Activated naive CD4-positive, alpha-beta T cell treated with anti-CD3 and anti-CD28 coated beads, Interleukin-2, amount 50 U/mL, for 24 hours (primary cell): ENCODE data around the gene FGFR2.

ENCODE experiments used
- H3K27ac Mint-ChIP-seq: one replicate; pipeline ENCODE4 v1.8.0; 2021; ENCODE audit warnings: mild to moderate bottlenecking, mixed read lengths
- H3K27me3 Mint-ChIP-seq: one replicate; pipeline ENCODE4 v1.8.0; 2021; ENCODE audit warnings: mixed read lengths
- H3K36me3 Mint-ChIP-seq: one replicate; pipeline ENCODE4 v1.8.0; 2021; ENCODE audit warnings: mixed read lengths
- H3K4me1 Mint-ChIP-seq: one replicate; pipeline ENCODE4 v1.8.0; 2021; ENCODE audit warnings: mixed read lengths
- H3K4me3 Mint-ChIP-seq: one replicate; pipeline ENCODE4 v1.8.0; 2021; ENCODE audit warnings: mild to moderate bottlenecking, mixed read lengths
- H3K9me3 Mint-ChIP-seq: one replicate; pipeline ENCODE4 v1.8.0; 2021; ENCODE audit warnings: mixed read lengths

The FGFR2 gene

DNA sequence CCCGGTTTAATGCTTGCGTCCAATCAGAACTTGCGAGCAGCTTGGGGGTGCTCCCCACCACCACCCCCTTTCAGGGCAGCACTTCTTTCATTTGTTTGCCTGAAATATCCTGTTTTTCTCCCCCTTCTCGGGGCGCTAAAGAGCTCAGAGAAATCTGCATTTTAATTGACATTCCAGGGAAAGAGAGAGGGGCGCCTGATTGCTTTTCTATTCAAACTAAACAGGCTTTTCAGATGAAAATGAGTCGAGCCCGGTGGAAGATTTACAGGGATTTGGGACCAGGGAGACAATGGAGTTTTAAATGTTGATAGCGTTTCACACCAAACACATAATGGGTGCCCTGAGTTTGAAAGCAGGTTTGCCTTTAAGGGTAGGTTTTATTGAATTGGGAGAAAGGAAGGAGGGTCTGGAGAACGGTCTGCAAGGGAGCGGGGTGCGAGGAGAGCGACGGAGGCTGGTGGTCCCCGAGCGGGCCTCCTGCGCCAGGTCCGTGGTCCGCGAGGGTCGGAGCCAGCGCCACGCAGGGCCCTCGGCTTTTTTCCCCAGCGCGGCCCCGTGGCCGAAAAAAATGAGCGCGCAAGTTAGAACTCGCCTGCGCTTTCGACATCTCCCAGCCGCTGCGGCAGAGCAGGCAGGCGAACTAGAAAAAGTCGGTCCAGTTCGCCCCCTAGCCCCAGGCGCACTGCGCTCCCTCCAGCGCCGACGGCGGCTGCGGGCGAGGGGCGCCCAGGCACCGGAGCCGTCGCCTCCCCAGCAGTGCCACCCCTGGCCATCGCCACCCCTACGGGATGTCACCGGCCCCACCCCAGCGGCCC, 1.3 kb downstream of the FGFR2 start:
- no peaks in the 10 kb centered on the region for H3K9me3 Mint-ChIP-seq
- H3K4me1 Mint-ChIP-seq: peaks cover 7% of the 10 kb centered on the region
- H3K27ac Mint-ChIP-seq: no peak overlapping the region
- H3K27me3 Mint-ChIP-seq: peaks cover 38% of the 10 kb centered on the region
- H3K4me3 Mint-ChIP-seq: peak overlapping the region; percentile 58
- H3K36me3 Mint-ChIP-seq: no peaks in the 10 kb centered on the region

DNA sequence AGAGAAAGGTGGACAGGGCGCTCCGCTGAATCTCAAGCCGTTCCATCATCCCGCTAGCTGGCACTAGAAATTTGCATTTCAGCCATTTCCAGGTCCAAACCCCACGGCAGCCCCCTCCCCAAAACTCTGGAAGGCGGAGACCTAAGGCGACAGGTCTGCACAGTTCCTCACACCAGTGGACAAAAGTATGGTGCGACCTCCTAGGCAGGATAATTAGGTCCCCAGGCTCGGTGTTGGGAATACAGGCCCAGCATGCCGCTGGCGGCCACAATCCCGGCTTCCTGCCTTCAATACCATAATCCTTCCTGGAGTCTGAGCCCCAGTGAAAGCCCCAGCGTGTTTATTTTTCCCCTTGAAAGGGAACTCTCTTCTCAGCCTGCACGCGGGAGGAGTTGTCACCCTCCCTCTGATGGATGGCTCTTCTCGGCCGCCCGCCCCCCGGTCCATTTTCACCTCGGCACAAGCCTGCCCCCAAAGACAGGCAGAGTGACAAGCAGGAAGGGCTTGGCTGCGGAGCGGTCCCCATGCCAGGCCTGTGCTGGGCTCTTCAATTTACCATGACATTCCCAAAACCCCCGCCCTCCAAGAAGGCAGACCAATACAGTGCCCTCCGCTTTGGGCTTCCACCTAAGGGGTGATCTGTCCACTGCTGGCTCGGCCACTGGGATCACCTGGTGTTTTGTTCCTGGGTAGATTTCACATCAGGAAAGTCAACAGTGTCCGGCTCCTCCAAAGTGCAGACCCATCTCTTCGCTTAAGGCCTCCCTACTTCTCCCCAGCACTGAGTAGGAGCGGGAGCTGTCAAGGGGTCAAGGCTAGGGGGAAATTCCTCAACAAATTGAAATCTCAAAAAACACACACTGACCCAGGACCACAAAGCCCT, 2.2 kb downstream of the FGFR2 start:
- peaks cover 34% of the 10 kb centered on the region for H3K27me3 Mint-ChIP-seq
- peaks cover 7% of the 10 kb centered on the region for H3K4me1 Mint-ChIP-seq
- no peaks in the 10 kb centered on the region for H3K36me3 Mint-ChIP-seq
- no peaks in the 10 kb centered on the region for H3K9me3 Mint-ChIP-seq
- H3K27ac Mint-ChIP-seq: no peak overlapping the region
- H3K4me3 Mint-ChIP-seq: no peak overlapping the region

DNA sequence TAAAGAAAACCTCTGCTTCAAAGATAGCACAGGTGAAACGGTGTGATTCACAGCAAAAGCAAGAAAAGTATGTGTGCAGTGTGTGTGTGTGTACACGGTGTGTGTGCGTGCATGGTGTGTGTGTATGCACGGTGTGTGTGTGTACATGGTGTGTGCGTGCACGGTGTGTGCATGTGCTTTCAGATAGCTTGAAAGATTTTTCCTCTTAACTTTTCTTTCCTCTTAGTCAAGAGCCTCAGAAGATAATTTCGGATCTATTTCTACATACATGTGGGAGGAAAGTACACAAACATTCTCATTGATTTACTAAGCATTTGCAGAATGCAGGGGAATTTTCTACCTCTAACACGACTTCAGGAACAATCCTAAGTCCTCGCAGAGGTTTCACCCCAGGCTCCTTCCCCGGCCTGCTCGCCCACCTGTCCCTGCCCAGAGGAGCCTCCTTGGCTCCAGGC, 2.9 kb downstream of the FGFR2 start:
- H3K27me3 Mint-ChIP-seq: peaks cover 29% of the 10 kb centered on the region
- peaks cover 7% of the 10 kb centered on the region for H3K4me1 Mint-ChIP-seq
- no peaks in the 10 kb centered on the region for H3K36me3 Mint-ChIP-seq
- H3K4me3 Mint-ChIP-seq: no peak overlapping the region
- H3K9me3 Mint-ChIP-seq: no peaks in the 10 kb centered on the region
- no peak overlapping the region for H3K27ac Mint-ChIP-seq

DNA sequence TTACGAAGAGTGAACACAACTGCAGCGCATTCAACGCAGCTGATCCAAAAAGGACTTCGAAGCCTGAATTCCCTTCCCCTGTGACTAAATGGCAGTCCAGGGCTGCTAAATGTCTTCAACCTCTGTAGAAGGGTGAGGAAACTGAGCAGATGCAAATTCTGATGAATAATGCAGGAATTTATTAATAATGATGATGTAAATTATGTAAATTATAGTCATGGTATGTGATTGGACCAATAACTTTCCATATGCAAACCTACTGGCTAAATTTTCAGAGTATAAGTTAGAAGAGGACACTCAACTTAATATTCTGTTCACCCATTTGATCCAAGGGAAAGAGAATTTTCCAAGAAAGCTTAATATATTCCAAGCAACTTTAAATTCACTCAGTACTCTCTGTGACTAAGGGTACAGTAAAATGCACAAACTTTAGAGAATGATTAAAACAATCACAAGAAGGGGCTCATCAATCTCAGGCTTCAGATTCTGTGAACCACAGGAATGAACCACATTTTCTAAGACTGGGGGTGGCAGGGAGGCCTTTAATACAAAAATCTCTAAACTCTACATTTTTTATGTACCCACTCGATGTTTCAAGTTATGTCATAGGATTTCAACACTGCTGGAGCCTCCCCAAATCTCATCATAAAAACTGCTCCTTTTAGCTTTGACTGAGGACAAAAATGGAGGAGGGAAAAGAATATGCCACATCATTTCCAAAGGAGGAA, 3.5 kb downstream of the FGFR2 start:
- Mint-ChIP-seq H3K27me3 (peaks cover 24% of the 10 kb centered on the region), H3K36me3 (no peaks in the 10 kb centered on the region), H3K27ac (no peak overlapping the region), H3K9me3 (no peaks in the 10 kb centered on the region), H3K4me1 (peaks cover 7% of the 10 kb centered on the region), H3K4me3 (no peak overlapping the region)

DNA sequence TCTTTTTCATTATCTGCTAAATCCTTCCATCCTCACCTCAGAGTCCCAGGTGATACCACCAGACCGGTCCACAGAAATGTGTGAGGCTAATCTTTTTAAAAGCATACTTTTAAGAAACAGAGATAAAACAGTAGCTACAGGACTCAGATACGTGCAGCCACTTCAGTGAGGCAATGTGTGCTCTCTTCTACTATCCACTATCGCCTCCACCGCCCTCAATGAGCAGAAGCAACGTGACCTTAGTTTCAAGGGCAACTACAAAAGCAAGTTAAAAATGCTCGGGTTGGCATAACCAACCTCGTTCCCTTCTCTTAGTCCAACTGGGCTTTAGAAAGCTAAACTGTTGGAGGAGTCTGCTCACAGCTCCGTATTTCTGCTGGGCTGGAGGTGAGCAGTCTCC, 4.2 kb downstream of the FGFR2 start:
- no peak overlapping the region for H3K4me3 Mint-ChIP-seq
- H3K36me3 Mint-ChIP-seq: no peaks in the 10 kb centered on the region
- peaks cover 17% of the 10 kb centered on the region for H3K27me3 Mint-ChIP-seq
- no peaks in the 10 kb centered on the region for H3K9me3 Mint-ChIP-seq
- no peak overlapping the region for H3K27ac Mint-ChIP-seq
- peaks cover 7% of the 10 kb centered on the region for H3K4me1 Mint-ChIP-seq

DNA sequence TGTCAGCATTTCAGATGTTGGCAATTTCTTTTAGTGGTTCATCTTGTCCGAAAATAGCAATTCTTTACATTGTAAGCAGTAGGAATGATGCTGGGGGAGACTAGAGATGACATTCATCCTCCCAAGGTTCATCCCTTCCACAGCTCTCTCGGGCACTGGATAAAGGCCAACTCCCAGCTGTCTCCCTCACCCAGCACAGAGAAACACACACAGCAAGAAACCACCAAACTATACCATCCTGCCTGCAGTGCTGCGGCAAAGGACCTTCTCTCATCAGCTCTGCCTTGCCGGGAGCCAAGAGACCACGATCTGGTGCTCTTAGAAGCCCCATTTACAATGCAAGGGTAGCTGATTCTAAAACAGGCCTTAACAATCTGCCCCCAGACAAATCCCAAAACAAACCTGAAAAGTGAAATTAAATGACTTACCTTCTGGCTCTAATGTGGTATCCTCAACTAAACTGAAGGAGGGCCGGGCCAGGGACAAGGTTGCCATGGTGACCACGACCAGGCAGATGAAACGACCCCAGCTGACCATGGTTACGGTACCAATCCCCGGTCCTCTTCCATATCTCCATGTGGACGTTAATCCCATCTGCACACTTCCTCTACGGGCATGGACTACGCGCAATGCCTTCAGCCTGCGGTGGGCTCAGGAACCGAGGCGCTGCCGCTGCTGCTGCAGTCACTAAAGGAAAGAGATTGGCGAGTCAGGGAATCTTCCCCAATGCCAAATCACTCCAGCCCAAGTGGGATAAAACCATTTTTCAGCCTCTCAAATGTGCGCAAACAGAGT, 4.8 kb downstream of the FGFR2 start:
- Mint-ChIP-seq H3K36me3 (no peaks in the 10 kb centered on the region), H3K9me3 (no peaks in the 10 kb centered on the region), H3K4me3 (no peak overlapping the region), H3K27me3 (peaks cover 14% of the 10 kb centered on the region), H3K4me1 (peaks cover 4% of the 10 kb centered on the region), H3K27ac (no peak overlapping the region)

DNA sequence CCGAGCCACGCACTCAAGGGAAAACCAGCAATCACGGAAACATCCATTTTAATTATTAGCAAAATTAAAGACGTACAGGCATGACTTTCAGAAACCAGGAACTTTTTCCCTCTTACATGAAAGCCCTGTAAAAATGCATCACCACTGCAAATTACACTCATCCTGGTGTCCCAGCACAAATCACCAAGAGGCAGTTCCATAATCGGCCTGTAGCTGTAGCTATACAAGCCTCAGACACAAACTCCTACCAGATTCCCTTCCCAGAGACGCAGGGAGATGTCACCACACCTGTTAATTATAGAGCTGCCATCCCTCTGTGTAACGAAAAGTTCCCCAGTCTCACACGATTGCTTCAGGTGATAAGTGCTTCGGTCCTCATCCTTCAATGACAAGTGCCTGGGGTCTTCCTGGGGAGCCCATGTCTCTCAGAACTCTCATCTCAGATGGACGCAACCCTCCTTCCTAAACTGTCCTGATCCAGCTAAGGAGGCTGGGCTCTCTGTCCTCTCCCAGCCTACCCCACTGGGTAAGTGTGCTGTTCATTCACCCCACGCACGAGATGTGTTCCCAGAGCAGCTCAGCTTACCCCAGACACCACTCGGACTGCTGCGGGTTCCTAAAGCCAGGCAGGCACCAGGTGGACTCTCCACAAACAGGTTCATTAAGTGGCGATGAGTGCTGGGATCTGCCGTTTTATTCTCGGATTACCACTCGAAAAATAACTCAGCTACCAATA, 5.9 kb downstream of the FGFR2 start:
- Mint-ChIP-seq H3K27me3 (peaks cover 14% of the 10 kb centered on the region), H3K27ac (no peak overlapping the region), H3K36me3 (no peaks in the 10 kb centered on the region), H3K4me1 (peaks cover 4% of the 10 kb centered on the region), H3K4me3 (no peak overlapping the region), H3K9me3 (no peaks in the 10 kb centered on the region)

DNA sequence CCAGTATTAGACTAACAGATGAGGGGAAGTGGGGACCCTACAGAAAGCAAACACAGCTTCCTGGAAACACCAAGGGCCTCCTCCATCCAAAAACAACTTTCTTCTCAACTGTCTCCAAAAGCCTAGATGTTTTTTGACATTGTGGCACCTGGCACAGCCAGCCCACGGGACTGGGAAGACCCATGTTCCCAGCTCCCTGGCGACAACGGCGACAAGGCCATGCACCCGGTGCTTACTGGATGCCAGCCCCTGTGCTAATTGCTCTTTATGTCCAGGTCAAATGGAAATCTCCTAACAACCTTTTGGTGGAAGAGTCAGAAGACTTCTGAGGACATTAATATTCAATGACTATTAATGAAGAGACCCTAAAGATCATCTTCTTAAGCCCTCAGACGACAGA, 7.1 kb downstream of the FGFR2 start:
- H3K36me3 Mint-ChIP-seq: no peaks in the 10 kb centered on the region
- H3K4me3 Mint-ChIP-seq: no peak overlapping the region
- H3K27me3 Mint-ChIP-seq: peaks cover 7% of the 10 kb centered on the region
- H3K9me3 Mint-ChIP-seq: no peaks in the 10 kb centered on the region
- no peaks in the 10 kb centered on the region for H3K4me1 Mint-ChIP-seq
- no peak overlapping the region for H3K27ac Mint-ChIP-seq

DNA sequence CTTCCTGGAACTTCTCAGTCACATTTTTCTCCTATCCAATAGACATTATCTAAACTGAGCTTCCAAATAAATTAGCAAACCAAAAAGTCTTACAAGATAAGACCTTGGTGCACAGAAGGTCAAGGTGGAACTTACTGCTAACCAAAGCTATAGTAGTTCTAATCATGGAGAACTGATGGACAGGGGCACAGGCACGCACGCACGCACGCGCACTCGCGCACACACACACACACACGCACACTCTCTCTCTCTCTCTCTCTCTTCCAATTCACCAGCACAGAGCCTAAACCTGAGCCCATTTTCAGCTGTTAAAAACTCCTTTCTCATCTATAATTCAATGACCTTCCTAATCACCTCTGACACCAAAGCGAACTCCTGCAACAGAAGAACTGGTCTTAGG, 7.5 kb downstream of the FGFR2 start:
- Mint-ChIP-seq H3K9me3 (no peaks in the 10 kb centered on the region), H3K36me3 (no peaks in the 10 kb centered on the region), H3K4me1 (no peaks in the 10 kb centered on the region), H3K4me3 (no peak overlapping the region), H3K27me3 (peaks cover 7% of the 10 kb centered on the region), H3K27ac (no peak overlapping the region)

DNA sequence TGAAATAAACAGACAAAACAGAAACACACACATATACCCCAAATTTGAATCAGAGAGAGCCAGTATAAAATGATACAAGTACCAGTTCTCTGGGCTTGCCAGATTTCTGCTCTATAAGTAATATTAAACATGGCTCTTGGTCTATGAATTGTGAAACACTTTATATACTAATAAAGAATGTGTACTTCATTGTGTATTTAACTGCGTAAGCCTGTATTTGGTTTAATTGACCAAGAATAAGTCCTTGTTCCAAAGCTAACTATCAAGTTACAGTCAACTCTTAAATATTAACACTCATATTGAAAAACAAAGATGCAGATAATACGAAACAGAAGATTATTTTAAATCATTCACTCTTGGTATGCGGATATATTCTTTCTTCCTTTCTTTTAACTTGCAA, 8.7 kb downstream of the FGFR2 start:
- no peaks in the 10 kb centered on the region for H3K4me1 Mint-ChIP-seq
- no peaks in the 10 kb centered on the region for H3K36me3 Mint-ChIP-seq
- H3K27ac Mint-ChIP-seq: no peak overlapping the region
- H3K9me3 Mint-ChIP-seq: no peaks in the 10 kb centered on the region
- no peak overlapping the region for H3K4me3 Mint-ChIP-seq
- peaks cover 2% of the 10 kb centered on the region for H3K27me3 Mint-ChIP-seq

DNA sequence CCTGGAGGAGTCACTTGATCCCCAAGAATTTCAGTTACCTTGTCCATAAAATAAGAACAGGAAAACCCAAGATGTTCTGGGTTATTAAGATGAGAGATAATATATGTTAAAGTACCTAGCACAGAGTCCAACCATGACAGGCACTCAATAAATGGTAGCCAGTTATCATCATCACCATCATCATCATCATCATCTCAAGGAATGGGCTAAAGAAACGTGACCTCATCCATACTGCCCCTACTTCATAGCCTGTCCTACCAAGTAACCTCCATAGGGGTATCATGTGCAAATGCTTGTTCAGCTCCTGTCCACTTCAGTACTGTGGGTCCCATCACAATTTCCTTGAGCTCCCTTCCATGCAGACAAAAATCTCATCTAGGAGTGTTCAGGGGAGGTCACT, 14.4 kb downstream of the FGFR2 start:
- no peak overlapping the region for H3K4me3 Mint-ChIP-seq
- H3K9me3 Mint-ChIP-seq: no peaks in the 10 kb centered on the region
- H3K27ac Mint-ChIP-seq: no peak overlapping the region
- H3K27me3 Mint-ChIP-seq: no peaks in the 10 kb centered on the region
- no peaks in the 10 kb centered on the region for H3K36me3 Mint-ChIP-seq
- H3K4me1 Mint-ChIP-seq: no peaks in the 10 kb centered on the region

DNA sequence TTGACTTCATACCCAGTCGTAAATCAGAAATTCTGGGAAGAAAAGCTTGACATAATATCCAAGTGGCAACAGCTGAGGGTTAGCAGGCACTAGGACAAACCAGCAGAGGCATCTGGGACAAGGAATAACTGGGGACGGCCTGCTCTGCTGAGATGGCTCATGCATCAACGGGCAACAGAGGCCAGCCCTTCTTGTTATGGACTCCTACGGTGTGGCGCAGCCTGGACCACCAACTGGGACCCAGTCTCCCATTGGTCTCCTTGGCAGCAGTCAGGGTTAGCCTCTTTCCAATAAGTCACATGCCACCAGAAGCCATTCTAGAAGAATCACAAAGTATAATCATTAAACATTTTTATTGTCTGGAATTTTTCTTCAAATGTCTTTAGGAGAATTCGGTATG, 15.0 kb downstream of the FGFR2 start:
- Mint-ChIP-seq H3K27me3 (no peaks in the 10 kb centered on the region), H3K36me3 (no peaks in the 10 kb centered on the region), H3K27ac (no peak overlapping the region), H3K9me3 (no peaks in the 10 kb centered on the region), H3K4me3 (no peak overlapping the region), H3K4me1 (no peaks in the 10 kb centered on the region)

DNA sequence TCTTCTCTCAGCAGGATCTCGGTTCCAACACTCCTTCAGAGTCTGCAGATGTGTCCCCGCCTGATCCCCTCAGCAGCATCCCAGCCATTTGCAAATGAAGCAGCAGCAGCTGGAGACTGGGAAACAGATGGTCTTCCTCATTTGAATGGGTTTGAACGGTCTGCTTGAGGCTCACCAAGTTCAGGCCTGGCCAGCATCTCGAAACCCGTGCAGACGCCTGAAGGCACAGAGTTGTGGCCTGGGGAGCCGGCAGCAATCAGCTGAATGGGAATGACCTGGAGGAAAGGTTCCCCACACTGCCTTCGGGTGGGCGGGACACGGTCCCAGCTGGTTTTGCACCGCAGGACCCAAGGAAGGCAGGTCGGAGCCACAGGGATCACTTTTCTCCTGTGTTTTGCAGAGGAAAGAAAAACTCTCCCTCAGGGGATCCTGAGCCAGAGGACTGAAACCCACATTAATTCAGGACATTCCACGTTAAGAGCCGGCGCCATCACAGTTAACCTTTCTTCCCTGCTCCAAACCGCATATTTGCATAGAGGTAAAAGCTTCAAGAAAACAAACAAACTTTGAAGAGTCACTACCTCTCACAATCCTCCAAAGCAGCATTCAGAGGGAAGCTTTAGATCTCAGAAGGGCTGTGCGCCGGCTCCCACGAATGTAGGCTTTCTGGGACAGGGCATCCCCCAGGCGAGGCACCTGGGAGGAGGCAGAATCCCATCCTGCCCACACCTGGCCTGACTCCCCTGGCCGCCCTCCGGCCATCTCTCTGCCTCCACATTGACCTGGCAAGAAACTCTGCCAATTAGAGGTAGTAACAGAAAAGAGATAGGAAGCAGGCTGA, 17.7 kb downstream of the FGFR2 start:
- H3K36me3 Mint-ChIP-seq: no peaks in the 10 kb centered on the region
- no peaks in the 10 kb centered on the region for H3K9me3 Mint-ChIP-seq
- no peaks in the 10 kb centered on the region for H3K27me3 Mint-ChIP-seq
- no peak overlapping the region for H3K4me3 Mint-ChIP-seq
- no peak overlapping the region for H3K27ac Mint-ChIP-seq
- no peaks in the 10 kb centered on the region for H3K4me1 Mint-ChIP-seq

DNA sequence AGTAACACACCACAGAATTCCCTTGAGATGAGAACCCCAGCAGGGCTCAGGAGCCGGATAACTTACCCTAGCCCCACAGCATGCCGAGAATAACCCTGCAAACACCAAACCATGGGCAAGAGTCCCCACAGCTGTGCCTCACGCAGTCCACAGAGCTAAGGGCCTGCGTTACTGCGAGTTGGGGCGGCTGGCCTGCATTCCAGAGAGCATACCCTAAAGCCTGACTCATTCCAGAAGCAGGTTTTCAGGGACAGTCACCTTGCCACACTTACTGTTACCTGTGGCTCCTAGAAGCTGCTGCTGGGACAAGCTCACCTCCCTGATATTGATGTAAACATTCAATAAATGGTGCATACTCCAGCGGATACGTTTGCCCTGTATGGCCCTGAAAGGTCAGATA, 18.6 kb downstream of the FGFR2 start:
- H3K4me1 Mint-ChIP-seq: no peaks in the 10 kb centered on the region
- no peaks in the 10 kb centered on the region for H3K9me3 Mint-ChIP-seq
- no peak overlapping the region for H3K4me3 Mint-ChIP-seq
- no peaks in the 10 kb centered on the region for H3K27me3 Mint-ChIP-seq
- no peaks in the 10 kb centered on the region for H3K36me3 Mint-ChIP-seq
- no peak overlapping the region for H3K27ac Mint-ChIP-seq
